ENCODE measurements around the gene GNAQ.
"Not testable (repeated sequence)": the region's sequence is repeated elsewhere in the genome, so short reads cannot be mapped to it uniquely, and the experiment has no call there.

Gene GNAQ

DNA sequence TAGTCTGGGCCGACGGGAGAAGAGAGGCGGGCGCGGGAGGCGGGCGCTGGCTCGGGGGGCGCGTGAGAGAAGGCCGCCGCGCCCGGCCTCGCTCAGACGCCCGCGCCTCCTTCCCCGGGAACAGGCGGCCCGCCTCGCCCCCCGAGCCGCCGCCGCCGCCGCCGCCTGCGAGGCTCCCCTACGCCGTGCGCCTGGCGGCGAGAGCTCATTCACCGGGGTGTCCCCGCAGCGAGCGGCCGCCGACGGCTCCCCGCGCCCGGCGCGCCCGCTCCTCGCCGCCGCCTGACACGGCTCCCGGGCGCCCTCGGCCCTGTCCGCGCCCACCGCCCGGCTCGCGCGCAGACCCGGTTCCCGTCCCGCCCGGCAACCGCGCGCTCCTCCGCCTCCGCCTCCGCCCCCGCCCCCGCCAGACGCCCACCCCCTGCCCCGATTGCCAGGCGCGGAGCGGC is at the start of gene GNAQ:
Gene GNAQ (minus strand): TSS at position 368 of the 449 bp plus-strand sequence. CDS start 576 bp downstream, outside the sequence.
- no peak for DNase-seq (ENCODE audit: low read depth in 2 of 2)

DNA sequence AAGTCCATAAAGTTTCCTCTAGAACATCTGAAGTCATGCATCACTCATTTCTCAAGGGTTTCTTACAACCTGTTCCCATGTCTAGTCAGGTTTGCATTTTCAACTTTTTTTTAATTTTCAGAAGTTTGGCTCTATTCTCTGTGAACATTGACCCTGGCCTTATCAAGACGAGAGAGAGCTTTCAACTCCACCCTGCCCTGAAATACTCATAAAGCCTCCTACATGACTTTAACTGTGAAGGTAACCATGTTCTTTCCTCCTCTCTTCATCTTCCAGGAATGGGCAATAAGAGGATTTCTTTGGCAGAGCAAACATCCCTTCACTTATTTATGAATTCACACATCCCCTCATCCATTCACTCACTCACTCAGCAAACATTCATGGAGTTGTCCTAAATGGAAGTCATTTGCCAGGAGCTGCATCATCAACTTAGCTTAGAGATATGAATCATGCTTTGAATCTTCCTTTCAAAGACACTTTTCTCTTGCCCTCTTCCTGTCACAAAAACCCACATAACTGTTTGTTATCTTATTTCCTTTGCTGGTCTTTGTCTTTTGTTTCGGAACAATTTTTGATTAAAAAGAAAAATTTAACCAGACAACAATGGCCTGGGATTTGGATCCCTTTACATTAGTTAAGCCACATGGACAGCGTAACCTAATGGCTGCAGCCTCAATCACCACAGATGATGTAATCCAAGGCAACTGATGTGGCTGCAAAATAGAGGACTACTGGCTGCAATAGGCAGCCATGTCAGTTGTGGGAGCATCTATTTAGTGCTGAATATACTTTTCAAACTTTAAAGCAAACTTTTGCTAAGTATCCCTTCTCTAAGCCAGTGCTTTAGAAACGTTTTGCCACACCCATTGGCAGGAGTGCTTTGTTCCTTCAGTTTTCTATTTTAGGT is 43.0 kb upstream of the GNAQ start:
- DNase-seq (ENCODE audit: low read depth in 2 of 2), result no peak

DNA sequence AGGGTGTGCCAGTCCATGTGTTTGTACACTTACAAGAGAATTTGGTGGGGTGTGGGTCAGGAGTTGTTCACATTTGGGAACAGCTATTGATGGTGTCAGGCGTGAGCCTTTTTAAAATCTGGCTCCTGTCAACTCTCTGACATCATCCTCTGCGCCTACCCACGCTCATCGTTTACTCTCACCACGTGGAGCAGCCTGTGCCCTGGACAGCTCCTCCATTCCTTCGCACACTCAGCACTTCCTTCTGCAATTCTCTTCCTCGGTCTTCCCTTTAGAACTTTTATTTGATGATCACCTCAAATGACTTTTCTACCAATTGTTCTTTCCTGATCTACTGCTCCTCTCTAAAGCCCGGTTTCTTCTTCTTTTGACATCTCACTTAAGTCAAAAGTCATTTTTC is 42.1 kb upstream of the GNAQ start:
- no peak for DNase-seq (ENCODE audit: low read depth in 2 of 2)

DNA sequence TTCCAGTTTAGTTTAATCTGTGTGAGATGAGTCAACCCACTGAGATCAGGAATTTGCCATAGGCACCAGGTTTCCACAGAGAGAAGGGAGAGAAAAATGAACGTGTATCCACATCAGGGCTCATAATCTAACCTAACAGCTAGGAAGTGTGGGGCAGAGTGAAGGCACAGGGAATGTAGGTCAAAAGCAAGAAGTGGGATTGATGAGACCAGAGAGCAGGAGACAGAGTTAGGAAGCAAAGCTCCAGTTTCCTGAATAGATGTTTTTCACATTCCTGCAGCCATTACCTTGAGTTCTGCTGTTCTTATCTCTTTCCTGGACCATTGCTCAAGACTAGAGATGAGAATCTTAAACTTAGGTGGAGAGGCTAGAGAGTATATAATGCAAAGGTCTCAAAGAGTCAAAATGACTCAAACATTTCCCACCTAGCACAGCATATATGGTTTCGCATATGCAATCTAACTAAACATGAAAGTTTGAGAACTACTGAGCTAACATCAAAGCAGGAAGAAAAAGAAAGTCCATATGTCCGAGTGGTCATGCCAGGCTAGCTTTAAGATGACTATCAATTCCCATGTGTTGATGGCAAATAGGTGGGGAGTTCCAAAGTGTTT is 41.1 kb upstream of the GNAQ start:
- no peak for DNase-seq (ENCODE audit: low read depth in 2 of 2)

DNA sequence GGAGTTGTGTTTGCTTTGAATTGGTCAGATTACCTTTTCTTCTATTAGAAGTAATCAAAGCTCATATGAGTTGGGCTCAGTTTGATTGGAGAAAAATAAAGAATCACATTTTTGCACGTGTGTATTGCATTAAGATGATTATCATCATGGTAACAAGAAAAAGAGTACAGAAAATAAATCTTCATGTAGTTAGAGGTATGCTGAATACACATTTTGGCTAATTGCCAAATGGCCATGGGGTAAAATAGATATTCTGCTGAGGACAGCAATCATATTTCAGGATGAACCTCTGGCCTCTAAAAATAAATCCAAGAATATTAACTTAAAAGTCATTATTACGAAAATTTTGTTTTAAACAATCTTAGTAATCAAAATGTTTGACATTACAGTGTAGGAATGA is 38.9 kb upstream of the GNAQ start:
- no peak for DNase-seq (ENCODE audit: low read depth in 2 of 2)

DNA sequence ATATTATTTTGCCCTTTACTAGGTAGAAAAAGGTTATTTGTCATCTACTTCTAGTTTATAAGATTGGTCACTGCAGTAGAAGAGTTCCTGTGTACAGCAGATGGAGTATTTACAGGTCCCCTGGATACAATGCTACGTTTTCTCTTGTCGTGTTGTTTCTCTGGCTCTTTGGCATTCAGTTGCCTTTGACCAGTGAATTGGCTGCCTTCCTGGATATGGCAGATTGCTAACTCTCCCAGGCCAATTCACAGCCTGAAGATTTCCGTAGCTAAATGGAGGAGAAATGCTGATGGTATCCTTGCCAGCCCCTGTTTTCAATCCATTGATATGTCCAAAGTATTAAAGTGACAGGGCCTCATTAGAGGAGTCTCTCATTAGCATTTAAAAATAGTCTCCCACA is 32.5 kb upstream of the GNAQ start:
- no peak for DNase-seq (ENCODE audit: low read depth in 2 of 2)

DNA sequence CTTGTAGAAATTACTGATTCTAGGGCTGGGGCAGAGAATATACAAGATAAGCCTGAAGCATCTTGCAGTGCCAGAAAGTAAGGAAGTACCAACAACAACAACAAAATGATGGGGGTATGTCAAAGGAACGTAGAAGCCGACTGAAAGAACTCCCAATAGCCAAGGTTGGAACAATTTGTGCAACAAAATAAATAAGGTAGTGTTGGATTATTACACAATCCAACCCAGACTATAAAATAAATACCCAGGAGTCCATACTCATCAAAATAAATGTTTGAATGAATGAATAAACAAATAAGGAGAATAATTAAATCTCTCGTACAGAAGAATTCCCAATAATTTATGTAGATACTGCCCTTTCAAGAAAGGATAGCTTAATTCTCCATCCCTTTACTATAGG is 31.1 kb upstream of the GNAQ start:
- no peak for DNase-seq (ENCODE audit: low read depth in 2 of 2)

DNA sequence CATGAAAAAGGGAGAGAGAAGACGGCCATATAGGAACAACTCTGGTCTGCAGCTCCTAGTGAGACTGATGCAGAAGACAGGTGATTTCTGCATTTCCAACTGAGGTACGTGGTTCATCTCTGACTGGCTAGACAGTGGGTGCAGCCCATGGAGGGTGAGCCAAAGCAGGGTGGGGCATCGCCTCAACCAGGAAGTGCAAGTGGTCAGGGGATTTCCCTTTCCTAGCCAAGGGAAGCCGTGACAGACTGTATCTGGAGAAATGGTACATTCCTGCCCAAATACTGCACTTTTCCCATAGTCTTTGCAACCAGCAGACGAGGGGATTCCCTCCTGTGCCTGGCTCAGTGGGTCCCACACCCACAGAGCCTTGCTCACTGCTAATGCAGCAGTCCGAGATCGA is 22.6 kb upstream of the GNAQ start:
- DNase-seq (ENCODE audit: low read depth in 2 of 2), result not testable (repeated sequence)

DNA sequence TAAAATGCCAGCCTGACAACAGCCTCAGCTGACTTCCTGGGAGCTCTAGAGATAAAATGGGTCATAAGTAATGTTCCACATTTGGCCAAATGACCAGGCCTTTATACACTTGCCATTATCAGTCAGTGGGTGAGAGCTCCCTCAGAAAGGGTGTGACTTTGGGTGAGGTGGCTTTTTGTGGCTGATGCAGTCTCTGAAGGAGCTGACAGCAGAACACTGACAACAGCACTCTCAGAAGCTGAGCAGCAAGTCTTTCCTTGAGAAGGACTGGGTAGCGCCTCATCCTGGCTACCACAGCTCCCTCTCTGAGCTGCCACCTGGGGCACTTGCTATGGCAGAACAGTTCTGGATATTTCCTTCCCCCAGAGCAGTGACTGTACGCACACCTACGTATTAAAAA is 22.0 kb upstream of the GNAQ start:
- DNase-seq (ENCODE audit: low read depth in 2 of 2), result no peak

DNA sequence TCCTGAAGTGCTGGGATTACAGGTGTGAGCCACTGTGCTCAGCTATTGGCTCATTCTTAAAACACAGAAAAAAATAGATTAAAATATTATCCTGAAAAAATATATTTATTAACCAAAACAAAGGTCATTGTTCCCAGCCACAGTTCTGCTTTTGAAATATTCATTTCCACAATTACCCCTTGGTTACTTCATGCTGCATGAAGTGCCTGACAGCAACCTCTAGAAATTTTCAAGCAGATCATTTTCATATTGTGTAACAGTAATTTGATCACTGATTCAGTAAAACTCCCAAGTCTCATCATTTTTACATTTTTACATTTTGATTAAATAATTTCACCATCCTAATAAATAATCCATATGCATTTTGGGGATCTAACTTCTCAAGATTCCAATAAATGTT is 18.8 kb upstream of the GNAQ start:
- DNase-seq (ENCODE audit: low read depth in 2 of 2), result no peak

DNA sequence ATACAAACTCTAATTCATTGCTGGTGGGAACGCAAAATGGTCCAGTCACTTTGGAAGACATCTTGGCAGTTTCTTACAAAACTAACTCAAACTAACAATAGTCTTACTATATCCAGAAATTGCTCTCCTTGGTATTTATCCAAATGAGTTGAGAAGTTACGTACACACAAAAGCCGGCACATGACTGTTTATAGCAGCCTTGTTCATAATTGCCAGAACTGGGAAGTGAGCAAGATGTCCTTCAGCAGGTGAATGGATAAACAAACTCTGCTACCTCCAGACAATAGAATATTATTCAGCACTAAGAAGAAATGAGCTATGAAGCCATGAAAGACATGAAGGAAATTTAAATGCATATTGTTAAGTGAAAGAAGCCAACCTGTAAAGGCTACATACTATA is 17.9 kb upstream of the GNAQ start:
- no peak for DNase-seq (ENCODE audit: low read depth in 2 of 2)

DNA sequence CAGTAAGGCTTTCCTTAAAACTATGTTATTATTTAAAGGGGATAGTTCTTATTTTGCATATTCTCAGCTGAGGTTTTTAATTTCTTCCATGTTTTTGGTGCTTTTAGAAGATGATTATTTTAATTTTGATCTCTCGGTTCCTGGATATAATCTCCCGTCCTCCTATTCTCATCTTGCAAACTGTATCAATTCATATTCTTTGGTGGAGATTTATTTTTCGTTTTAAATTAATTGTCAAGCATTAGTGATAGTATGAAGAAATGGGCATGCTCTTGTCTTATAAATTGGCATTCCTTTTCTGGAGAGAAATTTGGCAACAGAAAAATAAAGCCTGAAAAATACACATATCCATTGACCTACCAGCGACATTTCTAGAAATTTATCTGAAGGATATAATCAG is 15.5 kb upstream of the GNAQ start:
- no peak for DNase-seq (ENCODE audit: low read depth in 2 of 2)

DNA sequence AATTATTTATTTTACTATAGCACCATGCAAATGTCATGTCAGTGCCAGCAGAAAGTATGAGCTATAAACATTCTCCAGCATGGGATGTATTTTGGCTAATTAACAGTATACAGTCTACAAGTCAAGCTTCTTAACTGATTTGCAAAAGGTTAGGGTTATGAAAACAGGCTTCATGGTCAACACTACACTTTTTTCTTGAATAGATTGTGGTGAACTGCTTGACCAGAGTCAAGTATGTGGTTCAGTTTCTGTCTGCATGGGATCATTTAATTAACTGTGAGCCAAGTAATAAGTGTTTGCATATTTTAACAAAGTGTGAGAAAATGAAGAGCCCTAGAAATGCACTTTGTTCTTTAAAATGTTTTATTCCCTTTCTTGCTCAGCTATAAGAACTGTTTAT is 14.5 kb upstream of the GNAQ start:
- DNase-seq (ENCODE audit: low read depth in 2 of 2), result no peak

DNA sequence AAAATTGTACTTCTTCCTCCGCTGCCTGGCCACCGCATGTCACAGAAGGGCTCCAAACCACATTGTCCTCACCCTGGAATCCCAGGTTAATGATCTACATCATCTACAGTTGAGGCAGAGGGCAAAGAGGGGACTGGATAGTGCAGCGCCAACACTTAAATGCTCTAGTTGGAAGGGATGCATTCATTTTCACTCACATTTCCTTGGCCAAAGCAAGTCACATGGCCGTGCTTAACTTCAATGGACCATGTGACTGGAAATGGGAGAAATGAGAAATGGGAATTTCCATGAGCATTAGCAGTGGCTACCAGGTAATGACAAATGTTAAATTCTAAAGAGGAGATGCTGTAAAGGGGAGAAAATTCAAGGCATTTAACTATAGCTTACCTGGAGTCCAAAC is 13.3 kb upstream of the GNAQ start:
- no peak for DNase-seq (ENCODE audit: low read depth in 2 of 2)

DNA sequence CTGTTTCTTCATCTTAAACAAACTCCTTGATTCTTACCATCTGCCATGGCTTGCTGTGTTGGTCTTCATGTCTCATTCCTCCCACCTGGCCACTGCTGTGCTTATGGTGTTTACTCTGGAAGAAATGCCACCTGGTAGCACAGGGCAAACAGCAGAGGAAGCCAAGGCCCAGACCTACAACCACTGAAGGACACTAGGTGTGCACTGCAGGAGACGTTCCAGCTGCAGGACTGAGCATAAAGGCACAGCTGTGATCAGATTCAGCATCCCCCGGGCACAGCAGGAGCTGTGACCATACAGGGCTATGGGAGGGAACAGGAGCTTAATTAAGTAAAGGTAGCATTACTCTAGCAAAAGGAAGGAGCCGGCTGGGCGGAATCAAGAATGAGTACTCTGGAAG is 12.6 kb upstream of the GNAQ start:
- no peak for DNase-seq (ENCODE audit: low read depth in 2 of 2)

DNA sequence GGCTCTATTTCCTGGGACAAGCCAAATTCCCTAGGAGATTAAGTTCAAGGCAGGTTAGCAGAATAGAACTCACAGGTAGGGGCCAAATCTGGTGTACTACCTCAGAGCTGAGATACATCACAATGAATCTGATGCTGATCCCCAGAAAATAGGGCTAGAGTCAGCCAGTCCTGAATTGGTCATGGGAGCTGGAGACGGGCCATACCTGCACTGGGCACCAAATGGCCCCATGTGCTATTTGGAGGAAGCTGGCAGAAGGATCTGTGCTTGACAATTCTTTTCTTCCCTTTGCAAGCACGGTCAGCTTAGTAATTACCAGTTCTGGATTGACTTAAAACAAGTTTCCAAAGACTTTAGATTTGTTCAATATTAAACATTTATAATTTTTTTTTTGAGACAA is 10.4 kb upstream of the GNAQ start:
- DNase-seq (ENCODE audit: low read depth in 2 of 2), result no peak

DNA sequence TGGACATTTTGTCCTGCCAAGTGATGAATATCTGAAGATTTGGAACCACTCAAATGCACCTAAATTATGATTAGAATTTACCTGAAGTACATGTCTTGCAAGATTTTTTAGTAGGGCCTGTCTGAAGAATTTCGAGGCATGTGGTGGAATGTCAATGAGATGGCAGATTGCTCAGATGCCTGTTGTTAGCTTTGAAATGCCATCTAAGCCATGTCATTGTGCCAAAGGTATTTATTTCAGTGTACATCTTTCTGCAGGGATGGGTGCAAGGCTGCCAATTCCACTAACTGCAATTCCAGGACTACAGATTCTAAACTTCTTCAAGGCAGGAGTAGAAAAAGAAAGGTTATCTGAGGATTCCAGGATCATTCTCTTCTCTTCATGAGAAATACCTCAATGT is 9.1 kb upstream of the GNAQ start:
- no peak for DNase-seq (ENCODE audit: low read depth in 2 of 2)

DNA sequence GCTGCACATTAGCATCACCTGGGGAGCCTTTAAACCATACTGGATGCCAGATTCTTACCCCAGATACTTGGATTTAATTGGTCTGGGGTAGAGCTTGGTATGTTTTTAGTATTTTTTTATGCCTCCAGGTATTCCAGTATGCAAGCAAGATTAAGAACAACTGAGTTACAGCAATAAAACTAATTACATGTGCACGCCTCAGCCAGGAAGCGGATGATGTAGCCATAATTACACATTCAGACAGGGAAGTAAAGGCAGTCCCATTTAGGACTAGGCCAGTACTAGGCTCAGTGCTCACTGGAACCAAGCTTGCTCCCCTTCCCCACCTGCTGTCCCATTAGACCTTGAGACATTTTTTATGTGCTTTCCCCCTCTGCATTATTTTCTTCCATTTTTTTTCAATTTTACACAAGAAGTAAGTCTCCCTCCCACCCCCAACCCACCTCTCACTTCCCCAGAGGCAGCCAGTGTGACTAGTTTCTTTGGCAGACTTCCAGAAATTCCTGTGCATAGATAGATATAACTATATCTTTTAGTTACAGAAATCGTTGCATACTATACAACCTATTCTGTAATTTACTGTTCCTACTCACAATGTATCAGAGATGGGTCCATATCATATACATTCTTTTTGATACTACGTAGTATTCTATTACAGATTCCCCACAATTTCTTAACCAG is 7.1 kb upstream of the GNAQ start:
- no peak for DNase-seq (ENCODE audit: low read depth in 2 of 2)

DNA sequence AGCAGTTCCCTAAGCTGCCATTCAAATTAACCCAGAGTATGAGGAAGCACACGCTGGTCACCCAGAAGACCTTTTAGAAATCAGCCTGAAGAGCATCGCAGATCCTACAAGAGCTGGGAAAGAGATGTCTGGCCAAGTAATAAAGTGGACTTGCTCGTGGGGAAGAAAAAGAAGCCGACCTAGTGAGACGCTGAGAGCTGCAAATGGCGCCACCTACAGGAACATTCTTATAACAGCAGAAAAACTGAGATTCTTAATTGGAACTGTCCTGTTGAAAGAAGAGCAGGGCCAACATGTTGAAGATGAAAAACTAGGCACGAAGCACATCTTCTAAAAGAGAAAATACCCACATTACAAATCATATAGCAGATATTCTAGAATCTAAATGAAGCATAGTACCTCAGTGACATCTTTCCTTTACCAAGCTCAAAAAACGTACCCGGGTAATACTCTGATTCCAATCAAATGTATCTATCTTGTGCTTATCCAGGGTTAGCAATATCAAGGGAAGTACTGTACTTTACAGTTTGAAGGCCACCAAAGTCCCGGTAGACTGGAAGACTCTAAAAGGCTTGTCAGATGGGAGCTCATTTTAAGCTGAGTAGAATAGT is 3.9 kb upstream of the GNAQ start:
- DNase-seq (ENCODE audit: low read depth in 2 of 2), result peak in 1 of 2 donors; percentile 30

DNA sequence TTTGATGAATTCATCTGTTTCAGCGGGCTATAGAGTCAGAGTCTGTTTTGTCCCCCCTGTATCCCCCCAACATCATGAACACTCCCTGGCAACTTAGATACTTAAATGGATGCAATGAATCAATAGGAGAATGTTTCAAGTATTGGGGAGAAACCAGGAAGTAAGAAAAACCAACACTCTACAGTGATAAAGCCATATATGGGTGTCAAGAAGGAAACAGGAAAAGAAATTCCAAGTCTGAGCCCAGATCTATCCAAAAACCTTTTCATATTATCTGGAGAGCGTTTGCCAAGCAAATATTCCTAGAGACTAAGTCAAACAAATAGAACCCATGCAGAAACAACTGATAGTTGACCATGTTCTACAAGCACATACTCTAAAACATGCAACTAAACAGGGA is 2.3 kb upstream of the GNAQ start:
- no peak for DNase-seq (ENCODE audit: low read depth in 2 of 2)

DNA sequence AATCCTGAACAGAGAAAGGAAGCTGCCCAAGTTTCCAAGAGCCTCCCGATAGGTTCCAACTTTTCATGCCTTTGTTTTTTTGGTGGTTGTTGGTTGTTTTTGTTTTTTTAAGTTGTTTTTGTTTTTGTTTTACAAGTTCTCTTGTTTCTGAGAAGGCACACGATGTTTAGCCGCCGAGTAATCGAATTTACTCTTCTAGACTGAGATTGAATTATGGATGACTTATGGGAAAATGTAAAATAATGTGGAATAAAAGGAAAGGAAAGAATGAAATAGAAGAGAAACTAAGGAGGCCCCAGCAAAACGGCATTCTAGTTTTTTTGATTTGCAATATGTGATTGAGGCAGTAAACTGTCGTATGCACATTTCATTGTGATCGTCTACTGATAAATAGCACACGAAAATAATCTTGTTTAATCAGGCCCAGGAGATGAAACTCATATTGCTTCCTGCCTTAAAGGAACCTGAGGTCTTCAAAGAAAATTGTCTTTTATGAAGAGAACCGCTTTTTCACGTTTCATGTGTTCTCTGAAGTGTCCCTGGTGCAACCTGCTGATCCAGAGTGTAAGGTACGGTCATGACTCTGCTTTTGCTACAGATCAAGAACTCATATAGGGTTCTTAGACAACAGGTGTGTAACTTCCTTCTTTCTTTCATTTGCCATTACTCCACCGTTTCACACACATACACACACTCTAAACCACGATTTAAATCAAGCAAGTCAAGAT is 1.3 kb upstream of the GNAQ start:
- DNase-seq (ENCODE audit: low read depth in 2 of 2), result no peak
